IMR-90 (cell line): ENCODE results near the gene SOBP.

Source experiments
- BHLHE40 ChIP-seq: fragments of 150-350 bp; IDR thresholded peaks from 2 replicates; pipeline ENCODE4 v1.6.1; 2016; ENCODE audit warnings: mild to moderate bottlenecking, low read depth, low read length
- CHD1 ChIP-seq: IDR thresholded peaks from 2 replicates; pipeline ENCODE4 v1.6.1; 2012; ENCODE audit warnings: low read depth, low read length, improper control_type of control experiment
- FOS ChIP-seq: fragments of 150-350 bp; IDR thresholded peaks from 2 replicates; pipeline ENCODE4 v1.6.1; 2016; ENCODE audit warnings: low read depth, low read length
- MAFK ChIP-seq: IDR thresholded peaks from 2 replicates; pipeline ENCODE4 v1.6.1; 2012; ENCODE audit warnings: low read depth, low read length, improper control_type of control experiment
- POLR2A ChIP-seq: IDR thresholded peaks from 2 replicates; pipeline ENCODE4 v1.6.1; 2012; ENCODE audit warnings: mild to moderate bottlenecking, low read depth, low read length
- RAD21 ChIP-seq: IDR thresholded peaks from 2 replicates; pipeline ENCODE4 v1.6.1; 2012; ENCODE audit warnings: low read length, improper control_type of control experiment
- RCOR1 ChIP-seq: IDR thresholded peaks from 2 replicates; pipeline ENCODE4 v1.6.1; 2012; ENCODE audit warnings: mild to moderate bottlenecking, low read length, improper control_type of control experiment; ENCODE audit not compliant: insufficient replicate concordance
- TF ChIP-seq, protein P1 (sequence below): fragments of 150-350 bp; IDR thresholded peaks from 2 replicates; pipeline ENCODE4 v1.6.1; 2016; ENCODE audit warnings: low read depth, mild to moderate bottlenecking, low read length, moderate library complexity, borderline replicate concordance
- TF ChIP-seq, protein P2 (sequence below): conservative IDR thresholded peaks from 2 replicates; pipeline ENCODE4 v1.5.1; 2012; ENCODE audit warnings: mild to moderate bottlenecking, low read depth, low read length, improper control_type of control experiment
- TF ChIP-seq, protein P3 (sequence below): fragments of 150-350 bp; IDR thresholded peaks from 2 replicates; pipeline ENCODE4 v1.6.1; 2017; ENCODE audit warnings: mild to moderate bottlenecking, antibody characterized with exemption, low read length, low read depth

DNA sequence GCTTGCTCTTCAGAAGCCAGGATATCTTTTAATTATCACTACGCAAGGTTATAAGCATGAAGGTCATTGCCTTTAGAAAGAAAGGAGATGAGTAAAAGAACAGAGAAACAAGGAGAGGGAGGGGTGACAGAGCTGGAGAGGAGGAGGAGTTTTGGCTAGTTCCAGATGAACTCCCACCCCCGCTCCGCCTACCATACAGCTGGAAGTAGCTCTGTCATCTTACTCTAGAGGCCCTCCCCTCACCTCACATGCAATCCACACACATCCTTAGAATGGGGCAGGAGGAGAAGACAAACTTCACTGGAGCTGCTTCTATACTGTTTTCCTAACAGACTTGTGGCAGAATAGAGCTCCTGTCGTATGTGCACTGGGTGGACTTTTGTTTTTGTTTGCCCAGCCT is 189.5 kb downstream of the SOBP start:
- TF ChIP-seq, protein P1, sequence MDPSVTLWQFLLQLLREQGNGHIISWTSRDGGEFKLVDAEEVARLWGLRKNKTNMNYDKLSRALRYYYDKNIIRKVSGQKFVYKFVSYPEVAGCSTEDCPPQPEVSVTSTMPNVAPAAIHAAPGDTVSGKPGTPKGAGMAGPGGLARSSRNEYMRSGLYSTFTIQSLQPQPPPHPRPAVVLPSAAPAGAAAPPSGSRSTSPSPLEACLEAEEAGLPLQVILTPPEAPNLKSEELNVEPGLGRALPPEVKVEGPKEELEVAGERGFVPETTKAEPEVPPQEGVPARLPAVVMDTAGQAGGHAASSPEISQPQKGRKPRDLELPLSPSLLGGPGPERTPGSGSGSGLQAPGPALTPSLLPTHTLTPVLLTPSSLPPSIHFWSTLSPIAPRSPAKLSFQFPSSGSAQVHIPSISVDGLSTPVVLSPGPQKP: no peak
- TF ChIP-seq, protein P2, sequence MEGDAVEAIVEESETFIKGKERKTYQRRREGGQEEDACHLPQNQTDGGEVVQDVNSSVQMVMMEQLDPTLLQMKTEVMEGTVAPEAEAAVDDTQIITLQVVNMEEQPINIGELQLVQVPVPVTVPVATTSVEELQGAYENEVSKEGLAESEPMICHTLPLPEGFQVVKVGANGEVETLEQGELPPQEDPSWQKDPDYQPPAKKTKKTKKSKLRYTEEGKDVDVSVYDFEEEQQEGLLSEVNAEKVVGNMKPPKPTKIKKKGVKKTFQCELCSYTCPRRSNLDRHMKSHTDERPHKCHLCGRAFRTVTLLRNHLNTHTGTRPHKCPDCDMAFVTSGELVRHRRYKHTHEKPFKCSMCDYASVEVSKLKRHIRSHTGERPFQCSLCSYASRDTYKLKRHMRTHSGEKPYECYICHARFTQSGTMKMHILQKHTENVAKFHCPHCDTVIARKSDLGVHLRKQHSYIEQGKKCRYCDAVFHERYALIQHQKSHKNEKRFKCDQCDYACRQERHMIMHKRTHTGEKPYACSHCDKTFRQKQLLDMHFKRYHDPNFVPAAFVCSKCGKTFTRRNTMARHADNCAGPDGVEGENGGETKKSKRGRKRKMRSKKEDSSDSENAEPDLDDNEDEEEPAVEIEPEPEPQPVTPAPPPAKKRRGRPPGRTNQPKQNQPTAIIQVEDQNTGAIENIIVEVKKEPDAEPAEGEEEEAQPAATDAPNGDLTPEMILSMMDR: no peak
- TF ChIP-seq POLR2A (no peak), BHLHE40 (no peak), RAD21 (no peak), FOS (no peak), MAFK (no peak), CHD1 (no peak), RCOR1 (no peak)
- TF ChIP-seq, protein P3, sequence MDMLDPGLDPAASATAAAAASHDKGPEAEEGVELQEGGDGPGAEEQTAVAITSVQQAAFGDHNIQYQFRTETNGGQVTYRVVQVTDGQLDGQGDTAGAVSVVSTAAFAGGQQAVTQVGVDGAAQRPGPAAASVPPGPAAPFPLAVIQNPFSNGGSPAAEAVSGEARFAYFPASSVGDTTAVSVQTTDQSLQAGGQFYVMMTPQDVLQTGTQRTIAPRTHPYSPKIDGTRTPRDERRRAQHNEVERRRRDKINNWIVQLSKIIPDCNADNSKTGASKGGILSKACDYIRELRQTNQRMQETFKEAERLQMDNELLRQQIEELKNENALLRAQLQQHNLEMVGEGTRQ: no peak
